Central memory CD8-positive, alpha-beta T cell (primary cell): Measurements from ENCODE around the gene OTOP2.
A peak's percentile ranks its signal among the peaks of the same experiment; 100 is the strongest.

ENCODE experiments used
- ATAC-seq: fragments of 150-1000 bp; cut with Tn5 transposase; replicated peaks from 2 replicates; pipeline ENCODE4 v1.10.0; 2022; ENCODE audit warnings: mild to moderate bottlenecking, moderate FRiP score, moderate number of reproducible peaks; ENCODE audit not compliant: poor library complexity, severe bottlenecking; ENCODE audit errors: extremely low read depth
- DNase-seq, 2 donors: peaks; one replicate each; pipeline ENCODE4 v3.0.0; 2021; ENCODE audit warnings: low spot score in 2 of 2
- H3K27ac Mint-ChIP-seq: one replicate; pipeline ENCODE4 v1.8.0; 2022; ENCODE audit warnings: low read depth, mild to moderate bottlenecking, moderate library complexity, mixed read lengths
- H3K27me3 Mint-ChIP-seq: one replicate; pipeline ENCODE4 v1.8.0; 2022; ENCODE audit warnings: mixed read lengths
- H3K36me3 Mint-ChIP-seq: one replicate; pipeline ENCODE4 v1.8.0; 2022; ENCODE audit warnings: mild to moderate bottlenecking, moderate library complexity, mixed read lengths; ENCODE audit not compliant: insufficient read depth
- H3K4me1 Mint-ChIP-seq: one replicate; pipeline ENCODE4 v1.8.0; 2022; ENCODE audit warnings: mixed read lengths
- H3K4me3 Mint-ChIP-seq: one replicate; pipeline ENCODE4 v1.8.0; 2022; ENCODE audit warnings: mild to moderate bottlenecking, moderate library complexity, mixed read lengths
- H3K9me3 Mint-ChIP-seq: one replicate; pipeline ENCODE4 v1.8.0; 2022; ENCODE audit warnings: mixed read lengths

Gene OTOP2, protein sequence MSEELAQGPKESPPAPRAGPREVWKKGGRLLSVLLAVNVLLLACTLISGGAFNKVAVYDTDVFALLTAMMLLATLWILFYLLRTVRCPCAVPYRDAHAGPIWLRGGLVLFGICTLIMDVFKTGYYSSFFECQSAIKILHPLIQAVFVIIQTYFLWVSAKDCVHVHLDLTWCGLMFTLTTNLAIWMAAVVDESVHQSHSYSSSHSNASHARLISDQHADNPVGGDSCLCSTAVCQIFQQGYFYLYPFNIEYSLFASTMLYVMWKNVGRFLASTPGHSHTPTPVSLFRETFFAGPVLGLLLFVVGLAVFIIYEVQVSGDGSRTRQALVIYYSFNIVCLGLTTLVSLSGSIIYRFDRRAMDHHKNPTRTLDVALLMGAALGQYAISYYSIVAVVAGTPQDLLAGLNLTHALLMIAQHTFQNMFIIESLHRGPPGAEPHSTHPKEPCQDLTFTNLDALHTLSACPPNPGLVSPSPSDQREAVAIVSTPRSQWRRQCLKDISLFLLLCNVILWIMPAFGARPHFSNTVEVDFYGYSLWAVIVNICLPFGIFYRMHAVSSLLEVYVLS

DNA sequence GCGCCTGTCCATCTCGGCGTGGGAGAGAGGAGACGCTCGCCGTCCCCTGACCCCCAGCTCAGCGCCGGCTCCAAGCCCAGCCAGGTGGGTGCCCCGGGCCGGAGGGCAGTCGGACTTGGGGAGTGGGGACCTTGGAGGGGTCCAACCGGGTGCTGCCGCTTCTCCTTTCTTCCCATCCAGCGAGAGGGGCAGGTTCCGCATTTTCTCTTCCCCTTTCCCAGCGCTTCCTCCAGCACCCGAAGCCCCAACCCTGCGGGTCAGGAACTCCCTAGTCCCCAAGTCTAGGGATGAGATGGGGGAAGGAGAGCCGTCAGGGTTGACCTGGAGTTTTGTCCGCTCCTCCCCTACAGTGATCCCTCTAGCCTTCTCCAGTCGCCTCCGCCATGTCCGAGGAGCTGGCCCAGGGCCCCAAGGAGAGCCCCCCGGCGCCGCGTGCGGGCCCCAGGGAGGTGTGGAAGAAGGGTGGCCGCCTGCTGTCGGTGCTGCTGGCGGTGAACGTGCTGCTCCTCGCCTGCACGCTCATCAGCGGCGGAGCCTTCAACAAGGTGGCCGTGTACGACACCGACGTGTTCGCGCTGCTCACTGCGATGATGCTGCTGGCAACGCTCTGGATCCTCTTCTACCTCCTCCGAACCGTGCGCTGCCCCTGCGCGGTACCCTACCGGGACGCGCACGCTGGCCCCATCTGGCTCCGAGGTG lies at the start of gene OTOP2:
Gene OTOP2 (plus strand): TSS at position 24 of the 699 bp plus-strand sequence. CDS start 360 bp downstream, at position 384.
- DNase-seq (no peak), ATAC-seq (peak; percentile 13)
- no peaks in the 10 kb centered on the region for H3K9me3 Mint-ChIP-seq
- peak within 1 kb of the TSS; percentile 49 for H3K4me3 Mint-ChIP-seq
- H3K27me3 Mint-ChIP-seq, result peaks cover 86% of the 10 kb centered on the region
- peaks cover 13% of the 10 kb centered on the region for H3K4me1 Mint-ChIP-seq
- no peak within 1 kb of the TSS for H3K27ac Mint-ChIP-seq
- peaks cover 4% of the 10 kb centered on the region for H3K36me3 Mint-ChIP-seq

DNA sequence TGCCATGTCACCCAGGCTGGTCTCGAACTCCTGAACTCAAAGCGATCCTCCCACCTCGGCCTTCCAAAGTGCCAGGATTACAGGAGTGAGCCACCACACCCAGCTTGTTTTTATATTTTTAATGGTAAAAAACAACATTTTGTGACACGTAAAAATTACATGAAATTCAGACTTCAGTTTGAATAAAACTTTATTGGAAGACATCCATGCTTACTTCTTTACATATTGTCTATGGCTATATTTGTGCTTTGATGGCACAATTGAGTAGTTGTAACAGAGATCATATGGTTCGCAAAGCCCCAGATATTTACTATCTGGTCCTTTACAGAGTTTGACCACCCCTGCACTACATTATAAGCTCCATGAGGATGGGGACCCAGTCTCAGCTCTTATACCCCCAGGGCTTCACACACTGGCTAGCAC lies 49.4 kb upstream of the OTOP2 start:
- no peaks in the 10 kb centered on the region for H3K9me3 Mint-ChIP-seq
- no peak overlapping the region for H3K4me3 Mint-ChIP-seq
- no peaks in the 10 kb centered on the region for H3K27me3 Mint-ChIP-seq
- DNase-seq (no peak), ATAC-seq (no peak)
- H3K27ac Mint-ChIP-seq, result peak overlapping the region; percentile 98
- H3K36me3 Mint-ChIP-seq, result peaks cover 8% of the 10 kb centered on the region
- H3K4me1 Mint-ChIP-seq, result peaks cover 26% of the 10 kb centered on the region

DNA sequence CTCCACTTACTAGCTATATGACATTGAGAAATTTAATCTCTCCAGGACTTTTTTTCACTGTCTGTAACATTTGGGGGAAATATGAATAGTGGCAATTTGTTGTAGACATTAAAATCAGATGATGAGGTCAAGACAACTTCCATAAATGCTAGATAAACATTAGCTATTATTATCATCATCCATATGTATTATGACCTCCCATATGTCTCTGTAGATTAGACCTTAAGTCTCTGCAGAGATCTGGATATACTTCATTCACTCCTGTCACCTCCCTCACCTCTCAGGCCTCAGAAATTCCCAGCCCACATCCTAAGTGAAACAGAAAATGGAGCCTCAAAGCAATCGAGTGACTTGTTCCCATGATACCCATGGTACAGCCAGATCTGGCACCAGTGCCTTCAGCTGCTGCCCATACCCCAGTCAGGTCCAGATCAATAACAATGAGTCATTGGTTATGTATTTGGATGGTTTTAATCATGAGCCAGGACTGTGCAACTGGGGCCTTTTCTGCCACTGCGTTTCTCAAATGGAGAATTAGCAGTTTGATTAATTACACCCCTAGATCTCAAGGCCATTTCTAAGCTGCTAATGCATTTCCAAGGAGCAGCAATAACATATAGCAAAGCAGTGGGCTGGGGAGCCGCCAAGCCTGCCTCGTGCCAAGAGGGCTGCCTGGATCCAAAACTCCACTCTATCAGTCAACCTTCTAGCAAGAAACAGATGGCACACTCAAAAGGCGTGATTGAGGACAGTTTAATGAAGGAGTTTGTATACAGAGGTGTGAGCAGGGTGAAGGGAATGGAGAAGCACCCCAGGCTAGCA lies 48.7 kb upstream of the OTOP2 start:
- Mint-ChIP-seq H3K9me3 (no peaks in the 10 kb centered on the region), H3K4me3 (no peak overlapping the region), H3K27ac (no peak overlapping the region), H3K4me1 (peaks cover 25% of the 10 kb centered on the region), H3K36me3 (peaks cover 8% of the 10 kb centered on the region), H3K27me3 (no peaks in the 10 kb centered on the region)
- DNase-seq, result no peak
- ATAC-seq, result no peak

DNA sequence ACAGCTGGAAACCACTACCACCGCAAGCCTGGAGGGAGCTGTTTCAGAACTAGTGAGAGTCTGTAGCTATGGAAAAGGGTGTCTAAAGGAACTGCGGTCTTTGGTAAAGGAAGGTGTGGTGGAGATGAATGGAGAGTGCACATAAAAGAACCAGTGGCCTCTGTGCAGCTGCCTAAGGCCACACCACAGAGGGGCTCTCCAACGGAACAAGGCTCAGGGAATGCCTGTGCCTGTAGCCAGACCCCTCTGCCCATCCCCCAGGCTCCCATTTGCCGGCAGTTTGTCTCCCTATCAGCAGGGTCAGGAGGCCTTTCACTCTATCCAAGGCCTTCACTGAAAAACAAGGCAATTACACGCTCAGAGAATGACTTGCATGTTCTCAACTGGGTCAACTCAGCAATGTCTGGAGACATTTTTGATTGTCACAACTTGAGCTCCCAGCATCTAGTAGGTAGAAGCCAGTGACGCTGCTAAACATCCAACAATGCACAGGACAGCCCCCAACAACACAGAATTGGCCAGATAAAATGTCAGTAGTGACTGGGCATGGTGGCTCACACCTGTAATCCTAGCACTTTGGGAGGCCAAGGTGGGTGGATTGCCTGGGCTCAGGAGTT lies 48.0 kb upstream of the OTOP2 start:
- no peaks in the 10 kb centered on the region for H3K9me3 Mint-ChIP-seq
- no peak overlapping the region for H3K4me3 Mint-ChIP-seq
- no peaks in the 10 kb centered on the region for H3K27me3 Mint-ChIP-seq
- H3K4me1 Mint-ChIP-seq, result peaks cover 21% of the 10 kb centered on the region
- ATAC-seq (no peak), DNase-seq (no peak)
- H3K27ac Mint-ChIP-seq, result no peak overlapping the region
- H3K36me3 Mint-ChIP-seq, result peaks cover 10% of the 10 kb centered on the region

DNA sequence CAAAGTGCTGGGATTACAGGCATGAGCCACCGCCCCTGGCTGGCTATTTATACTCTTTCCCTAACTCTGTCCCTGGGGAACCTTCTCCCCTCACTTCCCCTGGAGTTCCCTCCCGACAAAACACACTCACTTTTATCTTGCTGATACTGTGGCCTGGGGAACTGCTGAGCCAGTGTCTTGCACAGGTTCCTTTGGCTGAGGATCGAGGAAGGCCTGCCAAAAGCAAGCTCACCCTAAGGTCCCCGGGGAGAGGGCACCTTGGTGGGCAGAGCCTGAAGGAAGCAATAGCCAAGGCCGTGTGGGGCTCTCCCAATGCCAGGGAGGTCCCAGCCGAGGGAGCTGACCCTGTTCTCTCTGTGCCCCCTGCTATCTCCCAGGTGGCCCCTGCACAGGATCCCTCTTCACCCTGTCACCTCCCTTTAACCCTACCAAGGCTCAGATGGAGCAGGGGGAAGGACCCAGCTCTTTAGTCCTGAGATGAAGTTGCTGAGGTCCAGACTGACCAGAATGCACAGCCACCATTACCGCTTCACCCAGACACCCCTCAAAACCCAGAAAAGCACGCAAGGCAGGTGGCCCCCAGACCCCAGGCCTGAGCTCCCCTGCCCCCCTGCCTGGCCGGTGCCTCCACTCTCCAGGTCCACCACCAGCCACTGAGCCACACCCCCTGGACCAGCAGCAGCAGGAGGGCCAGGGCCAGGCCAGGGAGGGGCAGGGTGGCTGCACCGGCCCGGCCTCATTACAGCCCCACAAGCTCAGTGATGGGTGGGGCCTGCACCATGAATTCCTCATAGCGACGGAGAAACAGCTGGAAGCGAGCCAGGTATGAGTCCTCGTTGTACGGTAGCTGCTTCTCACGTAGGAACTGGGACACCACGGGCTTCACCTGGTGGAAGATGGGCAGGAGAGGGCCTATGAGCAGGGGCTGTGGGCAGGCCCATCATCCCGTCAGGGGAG lies 46.2 kb upstream of the OTOP2 start:
- DNase-seq (no peak), ATAC-seq (no peak)
- peaks cover 6% of the 10 kb centered on the region for H3K4me1 Mint-ChIP-seq
- H3K4me3 Mint-ChIP-seq, result no peak overlapping the region
- no peaks in the 10 kb centered on the region for H3K9me3 Mint-ChIP-seq
- no peak overlapping the region for H3K27ac Mint-ChIP-seq
- peaks cover 9% of the 10 kb centered on the region for H3K36me3 Mint-ChIP-seq
- peaks cover 12% of the 10 kb centered on the region for H3K27me3 Mint-ChIP-seq

DNA sequence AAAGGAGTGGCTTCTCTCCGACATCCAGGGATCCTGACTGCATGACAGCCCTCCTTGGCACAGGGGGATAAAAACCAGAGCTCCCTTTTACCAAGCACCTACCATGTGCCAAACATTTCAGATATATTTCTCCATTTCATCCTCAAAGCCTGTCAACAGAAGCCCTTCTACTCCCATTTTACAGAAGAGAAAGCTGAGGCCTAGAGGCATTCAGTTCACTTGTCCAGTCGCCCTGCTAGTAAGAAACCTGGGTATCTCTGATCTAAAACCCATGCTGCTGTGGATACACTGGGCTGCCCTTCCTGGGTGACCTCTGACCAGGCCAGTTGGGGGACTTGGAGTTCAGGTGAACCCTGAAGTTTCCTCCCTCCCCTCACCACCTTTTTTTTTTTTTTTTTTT lies 45.4 kb upstream of the OTOP2 start:
- peaks cover 20% of the 10 kb centered on the region for H3K27me3 Mint-ChIP-seq
- H3K27ac Mint-ChIP-seq, result no peak overlapping the region
- H3K4me1 Mint-ChIP-seq, result peaks cover 5% of the 10 kb centered on the region
- peaks cover 4% of the 10 kb centered on the region for H3K36me3 Mint-ChIP-seq
- ATAC-seq (no peak), DNase-seq (no peak)
- H3K9me3 Mint-ChIP-seq, result no peaks in the 10 kb centered on the region
- no peak overlapping the region for H3K4me3 Mint-ChIP-seq

DNA sequence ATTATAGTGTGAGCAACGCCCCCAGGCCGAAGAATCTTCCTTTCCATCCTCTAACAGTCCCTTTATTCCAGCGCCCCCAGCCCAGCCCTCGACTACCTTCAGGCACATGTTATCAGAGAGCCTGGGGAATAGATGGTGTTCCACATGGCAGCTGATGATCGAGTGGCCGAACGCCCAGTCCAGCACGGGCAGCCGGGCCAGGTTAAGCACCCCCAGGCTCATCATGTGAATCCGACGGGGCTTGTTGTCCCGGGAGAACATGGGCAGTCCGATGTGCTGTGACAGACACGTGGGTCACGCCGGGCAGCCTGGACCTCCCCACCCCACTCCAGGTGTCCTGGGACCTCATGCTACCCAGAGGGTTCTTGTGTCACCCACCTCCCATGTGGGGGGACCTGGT lies 44.8 kb upstream of the OTOP2 start:
- peaks cover 26% of the 10 kb centered on the region for H3K27me3 Mint-ChIP-seq
- DNase-seq, result no peak
- H3K9me3 Mint-ChIP-seq, result no peaks in the 10 kb centered on the region
- no peak overlapping the region for H3K27ac Mint-ChIP-seq
- no peak overlapping the region for H3K4me3 Mint-ChIP-seq
- no peaks in the 10 kb centered on the region for H3K4me1 Mint-ChIP-seq
- peaks cover 6% of the 10 kb centered on the region for H3K36me3 Mint-ChIP-seq
- no peak for ATAC-seq

DNA sequence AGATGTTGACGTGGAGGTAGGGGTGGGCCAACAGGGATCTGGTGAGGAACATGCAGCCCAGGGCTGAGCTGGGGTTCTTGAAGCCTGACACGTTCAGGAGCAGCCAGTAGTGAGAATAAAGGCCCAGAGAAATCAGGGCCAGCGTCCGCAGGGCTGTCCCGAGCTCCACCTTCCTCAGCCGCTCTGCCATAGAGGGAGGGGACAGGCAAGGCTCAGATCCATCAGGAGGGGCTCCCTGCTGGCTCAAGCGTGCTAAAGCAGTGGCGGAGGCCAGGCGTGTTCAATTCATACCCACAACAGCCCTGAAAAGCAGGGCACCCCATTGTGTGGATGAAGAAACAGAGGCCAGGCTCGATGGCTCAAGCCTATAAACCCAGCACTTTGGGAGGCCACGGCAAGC lies 43.0 kb upstream of the OTOP2 start:
- no peak for DNase-seq
- Mint-ChIP-seq H3K27ac (no peak overlapping the region), H3K4me3 (no peak overlapping the region), H3K27me3 (peaks cover 44% of the 10 kb centered on the region), H3K4me1 (no peaks in the 10 kb centered on the region), H3K36me3 (peaks cover 6% of the 10 kb centered on the region), H3K9me3 (no peaks in the 10 kb centered on the region)
- no peak for ATAC-seq

DNA sequence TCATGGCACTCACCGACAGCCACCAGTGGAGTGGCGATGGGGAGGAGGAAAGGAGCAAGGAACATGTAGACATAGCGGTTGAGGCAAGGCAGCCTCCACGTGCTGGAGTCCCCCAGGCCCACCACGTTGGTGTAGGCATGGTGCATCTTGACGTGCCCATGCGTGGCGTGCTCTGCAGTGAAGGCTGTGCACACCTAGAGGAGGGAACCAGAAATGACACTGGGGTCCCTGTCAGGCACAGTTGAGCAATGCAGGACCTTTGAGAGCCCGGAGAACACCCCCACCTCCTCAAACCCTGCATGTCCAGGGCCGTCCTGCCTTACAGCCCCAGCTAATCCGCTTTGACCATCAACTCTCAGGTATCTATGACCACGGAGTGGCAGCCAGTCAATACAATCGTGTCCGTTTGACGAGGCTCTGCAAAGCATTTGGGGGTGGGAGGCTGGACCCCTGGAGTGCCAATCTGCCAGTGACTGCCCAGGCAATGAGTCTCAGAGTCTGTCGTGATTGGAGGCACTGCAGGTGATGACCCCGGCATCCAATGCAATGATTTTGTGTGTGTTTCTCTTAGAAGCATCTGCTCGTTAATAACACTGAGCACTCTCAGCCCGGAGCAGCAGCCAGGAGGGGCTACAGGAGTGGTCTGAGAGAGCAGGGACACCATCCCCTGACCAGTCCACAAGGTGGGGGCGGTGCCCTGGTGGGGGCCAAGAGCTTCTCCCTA lies 41.4 kb upstream of the OTOP2 start:
- Mint-ChIP-seq H3K4me1 (no peaks in the 10 kb centered on the region), H3K36me3 (peaks cover 6% of the 10 kb centered on the region), H3K4me3 (no peak overlapping the region), H3K9me3 (no peaks in the 10 kb centered on the region), H3K27me3 (peaks cover 60% of the 10 kb centered on the region), H3K27ac (no peak overlapping the region)
- DNase-seq (no peak), ATAC-seq (no peak)

DNA sequence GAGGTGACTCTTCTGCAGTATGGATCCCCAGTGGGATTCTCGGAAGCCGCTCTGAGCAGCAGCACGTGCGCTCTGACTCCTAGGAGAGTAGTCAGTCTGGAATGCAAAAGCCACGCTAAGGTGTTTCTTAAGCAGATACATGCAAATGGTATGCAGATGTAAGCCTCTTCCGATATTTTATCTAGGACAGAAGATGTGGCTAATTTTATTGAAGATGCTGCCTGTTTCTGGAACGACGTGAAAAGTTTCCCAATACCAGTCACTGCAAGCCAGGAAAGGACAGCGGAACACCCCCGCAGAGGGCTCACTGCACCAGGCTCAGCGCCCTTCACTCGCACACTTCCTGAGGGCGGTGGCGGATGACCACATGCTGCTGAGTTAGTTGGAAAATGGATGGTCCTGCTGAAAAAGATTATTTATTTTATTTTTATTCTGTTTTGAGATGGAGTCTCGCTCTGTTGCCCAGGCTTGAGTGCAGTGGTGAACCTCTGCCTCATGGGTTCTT lies 40.8 kb upstream of the OTOP2 start:
- ATAC-seq (no peak), DNase-seq (no peak)
- peaks cover 4% of the 10 kb centered on the region for H3K36me3 Mint-ChIP-seq

DNA sequence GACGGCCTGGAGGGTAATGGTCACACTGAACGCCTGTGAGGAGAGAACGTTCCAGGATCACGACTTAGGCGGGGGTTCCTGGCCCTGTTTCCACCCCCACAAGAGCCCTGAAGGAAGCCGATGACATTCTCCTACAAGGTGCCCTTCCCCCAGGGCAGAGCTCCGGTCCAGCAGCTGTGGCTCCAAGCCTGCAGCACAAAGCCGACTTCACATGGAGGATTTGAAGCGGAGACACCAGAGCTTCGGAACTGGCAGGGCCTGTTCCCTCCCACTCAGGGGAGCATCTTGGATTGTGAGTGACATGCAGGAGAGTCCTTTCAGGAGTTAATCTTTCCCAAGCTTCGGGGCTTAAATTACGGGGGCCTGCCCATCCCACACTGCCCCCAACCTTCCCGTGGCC lies 35.6 kb upstream of the OTOP2 start:
- H3K36me3 Mint-ChIP-seq, result peaks cover 1% of the 10 kb centered on the region

More for the DNA sequence above, 40.8 kb upstream of the OTOP2 start:
- Mint-ChIP-seq H3K4me3 (no peak overlapping the region), H3K27me3 (peaks cover 61% of the 10 kb centered on the region), H3K4me1 (no peaks in the 10 kb centered on the region), H3K27ac (no peak overlapping the region), H3K9me3 (no peaks in the 10 kb centered on the region)

More for the DNA sequence above, 35.6 kb upstream of the OTOP2 start:
- Mint-ChIP-seq H3K27ac (no peak overlapping the region), H3K9me3 (no peaks in the 10 kb centered on the region), H3K27me3 (peaks cover 62% of the 10 kb centered on the region), H3K4me3 (no peak overlapping the region), H3K4me1 (no peaks in the 10 kb centered on the region)
- ATAC-seq (no peak), DNase-seq (no peak)
